ENCODE measurements around the gene LIMS2. TPM values are rescaled to one million over a fixed set of nuclear protein-coding genes. Genes with fewer than 3 reads are reported as not detected.
A peak's percentile ranks its signal among the peaks of the same experiment; 100 is the strongest.

LIMS2 gene
- polyA plus RNA-seq, 1 donor (not counting 4 experiments of a cell fraction or from before 2014, with no cell fraction given) = not detected

DNA sequence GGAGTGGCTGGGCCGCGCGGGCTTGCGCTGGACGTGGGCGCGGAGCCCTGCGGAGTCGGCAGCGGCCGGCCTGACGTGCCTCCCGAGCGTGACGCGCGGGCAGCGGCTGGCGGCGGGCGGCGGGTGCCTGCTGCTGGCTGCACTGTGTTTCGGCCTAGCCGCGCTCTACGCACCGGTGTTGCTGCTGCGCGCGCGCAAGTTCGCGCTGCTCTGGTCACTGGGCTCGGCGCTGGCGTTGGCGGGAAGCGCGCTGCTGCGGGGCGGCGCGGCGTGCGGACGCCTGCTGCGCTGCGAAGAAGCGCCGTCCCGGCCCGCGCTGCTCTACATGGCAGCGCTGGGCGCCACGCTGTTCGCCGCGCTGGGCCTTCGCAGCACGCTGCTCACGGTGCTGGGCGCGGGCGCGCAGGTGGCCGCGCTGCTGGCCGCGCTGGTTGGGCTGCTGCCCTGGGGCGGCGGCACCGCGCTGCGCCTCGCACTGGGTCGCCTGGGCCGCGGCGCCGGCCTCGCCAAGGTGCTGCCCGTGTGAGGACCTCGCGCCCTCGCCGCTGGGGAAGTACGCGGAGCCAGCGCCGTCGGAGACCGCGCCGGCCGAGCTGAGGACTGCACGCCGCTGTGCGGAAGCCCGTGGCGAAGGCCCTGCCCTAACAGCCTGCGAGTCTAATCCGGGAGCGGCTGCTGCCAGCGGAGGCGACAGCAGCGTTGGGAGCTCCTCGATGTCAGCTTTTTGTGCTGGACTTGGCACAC lies 26.5 kb upstream of the LIMS2 start:
- DNase-seq (ENCODE audit: low read depth, low spot score) (no peak), FAIRE-seq (no peak)
- no peaks in the 10 kb centered on the region for H4K20me1 ChIP-seq (ENCODE audit: control insufficient read depth, extremely low read depth, insufficient read depth, low read length)
- peaks cover 20% of the 10 kb centered on the region for H3K4me1 ChIP-seq (ENCODE audit: control insufficient read depth, extremely low read depth, insufficient read depth, low read length)
- H3K9me1 ChIP-seq (ENCODE audit: control insufficient read depth, extremely low read depth, insufficient read depth, low read length) = no peaks in the 10 kb centered on the region
- dilution Hi-C loops (cut with MboI; ENCODE audit: extremely low pct_ligation_motif_present, low sequenced_read_pairs) = no loop called here
- H3K36me3 ChIP-seq (ENCODE audit: control insufficient read depth in 2 of 2, extremely low read depth in 1 of 2, insufficient read depth in 2 of 2, low read length in 2 of 2) = peaks cover 3 to 6% of the 10 kb centered on the region in 2 experiments
- TF ChIP-seq, protein P1, sequence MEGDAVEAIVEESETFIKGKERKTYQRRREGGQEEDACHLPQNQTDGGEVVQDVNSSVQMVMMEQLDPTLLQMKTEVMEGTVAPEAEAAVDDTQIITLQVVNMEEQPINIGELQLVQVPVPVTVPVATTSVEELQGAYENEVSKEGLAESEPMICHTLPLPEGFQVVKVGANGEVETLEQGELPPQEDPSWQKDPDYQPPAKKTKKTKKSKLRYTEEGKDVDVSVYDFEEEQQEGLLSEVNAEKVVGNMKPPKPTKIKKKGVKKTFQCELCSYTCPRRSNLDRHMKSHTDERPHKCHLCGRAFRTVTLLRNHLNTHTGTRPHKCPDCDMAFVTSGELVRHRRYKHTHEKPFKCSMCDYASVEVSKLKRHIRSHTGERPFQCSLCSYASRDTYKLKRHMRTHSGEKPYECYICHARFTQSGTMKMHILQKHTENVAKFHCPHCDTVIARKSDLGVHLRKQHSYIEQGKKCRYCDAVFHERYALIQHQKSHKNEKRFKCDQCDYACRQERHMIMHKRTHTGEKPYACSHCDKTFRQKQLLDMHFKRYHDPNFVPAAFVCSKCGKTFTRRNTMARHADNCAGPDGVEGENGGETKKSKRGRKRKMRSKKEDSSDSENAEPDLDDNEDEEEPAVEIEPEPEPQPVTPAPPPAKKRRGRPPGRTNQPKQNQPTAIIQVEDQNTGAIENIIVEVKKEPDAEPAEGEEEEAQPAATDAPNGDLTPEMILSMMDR (optimal IDR thresholded peaks at IDR 0.05 in 1 of 3, IDR thresholded peaks at IDR 0.05 in 1 of 3, conservative IDR thresholded peaks at IDR 0.05 in 1 of 3; ENCODE audit: extremely low read depth in 1 of 3, insufficient read depth in 2 of 3, low read length in 3 of 3) = peak in 2 of 3 experiments; percentile 19 to 40
- TF ChIP-seq EZH2 (IDR thresholded peaks at IDR 0.05; ENCODE audit: low read length) = no peak
- peaks cover 12% of the 10 kb centered on the region for H3K79me2 ChIP-seq (ENCODE audit: control insufficient read depth, insufficient read depth, low read length)
- peak overlapping the region; percentile 97 for H3K4me2 ChIP-seq (ENCODE audit: control insufficient read depth, extremely low read depth, insufficient read depth, low read depth, low read length)
- H2AFZ ChIP-seq (ENCODE audit: control insufficient read depth, low read length) = peak overlapping the region; percentile 46
- H3K27ac ChIP-seq (ENCODE audit: control insufficient read depth, insufficient read depth, low read length) = peak overlapping the region; percentile 85
- no peaks in the 10 kb centered on the region for H3K9me3 ChIP-seq (ENCODE audit: control insufficient read depth, low read depth, low read length)
- no peaks in the 10 kb centered on the region for H3K27me3 ChIP-seq (ENCODE audit: control insufficient read depth, extremely low read depth, insufficient read depth, low read length)
- peak overlapping the region; percentile 56 to 91 (median 75) for H3K4me3 ChIP-seq (ENCODE audit: control insufficient read depth in 2 of 3, extremely low read depth in 1 of 3, insufficient read depth in 2 of 3, low read depth in 1 of 3, low read length in 3 of 3)
- H3K9ac ChIP-seq (ENCODE audit: control insufficient read depth, extremely low read depth, insufficient read depth, low read length) = peak overlapping the region; percentile 80

DNA sequence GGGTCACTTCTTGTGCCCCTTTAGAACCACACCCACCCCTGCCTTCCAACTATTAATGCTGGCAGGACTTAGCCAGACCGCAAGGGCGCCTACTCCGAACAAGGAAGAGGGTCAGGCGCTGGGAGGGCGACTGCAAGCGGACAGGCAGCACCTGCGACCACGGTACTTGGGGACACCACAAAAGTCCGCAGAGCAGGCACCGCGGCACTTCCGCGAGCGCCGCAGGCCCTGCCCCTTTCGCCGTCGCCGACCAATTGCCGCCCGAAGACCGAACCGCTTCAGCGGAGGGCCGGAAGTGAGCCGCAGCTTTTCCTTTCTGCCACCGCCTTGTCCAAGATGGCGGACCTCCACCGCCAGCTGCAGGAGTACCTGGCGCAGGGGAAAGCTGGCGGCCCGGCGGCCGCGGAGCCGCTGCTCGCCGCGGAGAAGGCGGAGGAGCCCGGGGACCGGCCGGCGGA lies 25.9 kb upstream of the LIMS2 start, which contains the start of gene SFT2D3:
TSS of gene SFT2D3 (plus strand) at position 305 of the 458 bp plus-strand sequence. CDS start at position 337, 32 bp downstream.
- H2AFZ ChIP-seq (ENCODE audit: control insufficient read depth, low read length) = peak within 1 kb of the TSS; percentile 98
- H3K4me2 ChIP-seq (ENCODE audit: control insufficient read depth, extremely low read depth, insufficient read depth, low read depth, low read length) = peak within 1 kb of the TSS; percentile 97
- no peaks in the 10 kb centered on the region for H3K27me3 ChIP-seq (ENCODE audit: control insufficient read depth, extremely low read depth, insufficient read depth, low read length)
- H3K79me2 ChIP-seq (ENCODE audit: control insufficient read depth, insufficient read depth, low read length) = peaks cover 12% of the 10 kb centered on the region
- peaks cover 0 to 6% of the 10 kb centered on the region in 2 experiments for H3K36me3 ChIP-seq (ENCODE audit: control insufficient read depth in 2 of 2, extremely low read depth in 1 of 2, insufficient read depth in 2 of 2, low read length in 2 of 2)
- peak within 1 kb of the TSS; percentile 56 to 91 (median 75) for H3K4me3 ChIP-seq (ENCODE audit: control insufficient read depth in 2 of 3, extremely low read depth in 1 of 3, insufficient read depth in 2 of 3, low read depth in 1 of 3, low read length in 3 of 3)
- H3K9ac ChIP-seq (ENCODE audit: control insufficient read depth, extremely low read depth, insufficient read depth, low read length) = peak within 1 kb of the TSS; percentile 80
- dilution Hi-C loops (cut with MboI; ENCODE audit: extremely low pct_ligation_motif_present, low sequenced_read_pairs) = no loop called here
- peak; percentile 36 for DNase-seq (ENCODE audit: low read depth, low spot score)
- H3K27ac ChIP-seq (ENCODE audit: control insufficient read depth, insufficient read depth, low read length) = peak within 1 kb of the TSS; percentile 85
- peaks cover 20% of the 10 kb centered on the region for H3K4me1 ChIP-seq (ENCODE audit: control insufficient read depth, extremely low read depth, insufficient read depth, low read length)
- no peak for TF ChIP-seq EZH2 (IDR thresholded peaks at IDR 0.05; ENCODE audit: low read length)
- TF ChIP-seq, protein P1 (optimal IDR thresholded peaks at IDR 0.05 in 1 of 3, IDR thresholded peaks at IDR 0.05 in 1 of 3, conservative IDR thresholded peaks at IDR 0.05 in 1 of 3; ENCODE audit: extremely low read depth in 1 of 3, insufficient read depth in 2 of 3, low read length in 3 of 3) = no peak
- H4K20me1 ChIP-seq (ENCODE audit: control insufficient read depth, extremely low read depth, insufficient read depth, low read length) = no peaks in the 10 kb centered on the region
- no peak for FAIRE-seq
- H3K9me3 ChIP-seq (ENCODE audit: control insufficient read depth, low read depth, low read length) = no peaks in the 10 kb centered on the region
- H3K9me1 ChIP-seq (ENCODE audit: control insufficient read depth, extremely low read depth, insufficient read depth, low read length) = no peaks in the 10 kb centered on the region
